CD14-positive monocyte (primary cell): ENCODE data around the gene SAP30. TPM values are rescaled to one million over a fixed set of nuclear protein-coding genes. Genes with fewer than 3 reads are reported as not detected.

Experiments used
- DNase-seq, 3 donors: peaks; one replicate each; pipeline ENCODE4 v3.0.0-alpha.2; 2011 to 2022
- H2AFZ ChIP-seq: 2 replicates; pipeline ENCODE4 v1.6.0; 2012; ENCODE audit warnings: mild to moderate bottlenecking, low read depth, low read length, inconsistent platforms; ENCODE audit not compliant: insufficient read depth, poor library complexity, severe bottlenecking
- H3K27ac ChIP-seq, 2 donors: 1 replicate in 1 of 2; 2 replicates in 1 of 2; pipeline ENCODE4 v1.5.1; 2012 to 2013; ENCODE audit warnings: low read length in 2 of 2, control low read depth in 1 of 2, inconsistent platforms in 1 of 2, low read depth in 1 of 2, mild to moderate bottlenecking in 1 of 2
- H3K27me3 ChIP-seq, 2 donors: one replicate each; pipeline versions ENCODE4 v1.6.0 to v1.6.1; 2011 to 2013; ENCODE audit warnings: low read length in 2 of 2; ENCODE audit not compliant: control insufficient read depth in 2 of 2, insufficient read depth in 2 of 2
- H3K36me3 ChIP-seq, 2 donors: replicated peaks in 1 of 2; 1 replicate in 1 of 2; 2 replicates in 1 of 2; pipeline versions ENCODE4 v1.5.1 to v1.6.1; 2012 to 2013; ENCODE audit warnings: low read length in 2 of 2, control low read depth in 1 of 2, inconsistent platforms in 1 of 2, mild to moderate bottlenecking in 1 of 2; ENCODE audit not compliant: insufficient read depth in 2 of 2, control insufficient read depth in 1 of 2
- H3K4me1 ChIP-seq, 2 donors: 1 replicate in 1 of 2; 2 replicates in 1 of 2; pipeline versions ENCODE4 v1.5.1 to v1.6.1; 2012 to 2013; ENCODE audit warnings: low read length in 2 of 2, control low read depth in 1 of 2, inconsistent platforms in 1 of 2, mild to moderate bottlenecking in 1 of 2, moderate library complexity in 1 of 2; ENCODE audit not compliant: insufficient read depth in 2 of 2, control insufficient read depth in 1 of 2
- H3K4me2 ChIP-seq: replicated peaks from 2 replicates; pipeline ENCODE3; 2012; ENCODE audit warnings: low read length, moderate library complexity, mild to moderate bottlenecking; ENCODE audit not compliant: poor library complexity, severe bottlenecking; ENCODE audit errors: extremely low read depth
- H3K4me3 ChIP-seq, 3 experiments: fragments of 200-600 bp in 1 of 3; sonication (generic) in 1 of 3; replicated peaks in 1 of 3; 1 replicate in 2 of 3; 2 replicates in 1 of 3; pipeline ENCODE4 v1.5.1; 2011 to 2013; ENCODE audit warnings: low read length in 3 of 3, mild to moderate bottlenecking in 3 of 3, control low read depth in 2 of 3, low read depth in 2 of 3, inconsistent platforms in 1 of 3, moderate library complexity in 1 of 3
- H3K79me2 ChIP-seq: 2 replicates; pipeline ENCODE4 v1.6.0; 2012; ENCODE audit warnings: mild to moderate bottlenecking, control low read depth, inconsistent platforms, low read length, moderate library complexity; ENCODE audit not compliant: insufficient read depth
- H3K9ac ChIP-seq: 2 replicates; pipeline ENCODE4 v1.6.0; 2017; ENCODE audit warnings: low read length, mild to moderate bottlenecking; ENCODE audit not compliant: insufficient read depth, poor library complexity, severe bottlenecking
- H3K9me3 ChIP-seq, 2 donors: replicated peaks in 1 of 2; 1 replicate in 1 of 2; 2 replicates in 1 of 2; pipeline versions ENCODE4 v1.5.1 to v1.6.1; 2012 to 2013; ENCODE audit warnings: low read length in 2 of 2, control low read depth in 1 of 2; ENCODE audit not compliant: control insufficient read depth in 1 of 2, insufficient read depth in 1 of 2
- H4K20me1 ChIP-seq: 2 replicates; pipeline ENCODE4 v1.6.0; 2012; ENCODE audit warnings: mild to moderate bottlenecking, low read length, control low read depth, moderate library complexity; ENCODE audit not compliant: insufficient read depth
- H3K27ac Mint-ChIP-seq, 7 donors: one replicate each; pipeline ENCODE4 v1.8.0; 2020; ENCODE audit warnings: mild to moderate bottlenecking in 7 of 7, mixed read lengths in 7 of 7, moderate library complexity in 6 of 7, inconsistent platforms in 2 of 7
- H3K27me3 Mint-ChIP-seq, 3 donors: one replicate each; pipeline ENCODE4 v1.8.0; 2021 to 2022; ENCODE audit warnings: low read depth in 3 of 3, mild to moderate bottlenecking in 3 of 3, mixed read lengths in 3 of 3, moderate library complexity in 3 of 3, inconsistent platforms in 1 of 3
- H3K36me3 Mint-ChIP-seq, 2 donors: one replicate each; pipeline ENCODE4 v1.8.0; 2020; ENCODE audit warnings: mixed read lengths in 2 of 2, inconsistent platforms in 1 of 2, mild to moderate bottlenecking in 1 of 2
- H3K4me1 Mint-ChIP-seq: one replicate; pipeline ENCODE4 v1.8.0; 2020; ENCODE audit warnings: mild to moderate bottlenecking, mixed read lengths
- H3K4me3 Mint-ChIP-seq, 2 donors: one replicate each; pipeline ENCODE4 v1.8.0; 2020; ENCODE audit warnings: mild to moderate bottlenecking in 2 of 2, mixed read lengths in 2 of 2, moderate library complexity in 1 of 2
- H3K9me3 Mint-ChIP-seq, 7 donors: one replicate each; pipeline ENCODE4 v1.8.0; 2020 to 2022; ENCODE audit warnings: mixed read lengths in 7 of 7, mild to moderate bottlenecking in 6 of 7, moderate library complexity in 6 of 7, inconsistent platforms in 2 of 7
- WGBS: methylation state at CpG from one replicate; pipeline ENCODE4 v1.1.5; 2013; ENCODE audit warnings: missing lambda C conversion rate; ENCODE audit not compliant: insufficient coverage; 5-methylcytosine and 5-hydroxymethylcytosine counted together
- intact Hi-C, 2 donors: fragments of 100-400 bp; cut with micrococcal nuclease; formaldehyde crosslinking; loops; one replicate each; pipeline versions ENCODE4 v1.15.0 to v1.15.1; 2023
- polyA plus RNA-seq, 3 donors: library from polyadenylated mRNA; depleted of rRNA in 1 of 3; unstranded in 2 of 3; stranded (reverse) in 1 of 3; fragments of 300-500 nt in 2 of 3; fragments of >200 nt in 1 of 3; fragmentation: Illumina TruSeq in 2 of 3; gene quantifications; 1 replicate in 2 of 3; 2 replicates in 1 of 3; pipeline ENCODE4 v1.2.3, GENCODE V29; 2012 to 2021
- TF ChIP-seq, protein P1 (sequence below): fragments of 200-600 bp; IDR thresholded peaks from one replicate; pipeline ENCODE4 v1.8.0; 2022; ENCODE audit warnings: antibody characterized with exemption, mild to moderate bottlenecking

The SAP30 gene
- polyA plus RNA-seq, 3 donors, result 16.5 to 32.2 (median 21.8) TPM

DNA sequence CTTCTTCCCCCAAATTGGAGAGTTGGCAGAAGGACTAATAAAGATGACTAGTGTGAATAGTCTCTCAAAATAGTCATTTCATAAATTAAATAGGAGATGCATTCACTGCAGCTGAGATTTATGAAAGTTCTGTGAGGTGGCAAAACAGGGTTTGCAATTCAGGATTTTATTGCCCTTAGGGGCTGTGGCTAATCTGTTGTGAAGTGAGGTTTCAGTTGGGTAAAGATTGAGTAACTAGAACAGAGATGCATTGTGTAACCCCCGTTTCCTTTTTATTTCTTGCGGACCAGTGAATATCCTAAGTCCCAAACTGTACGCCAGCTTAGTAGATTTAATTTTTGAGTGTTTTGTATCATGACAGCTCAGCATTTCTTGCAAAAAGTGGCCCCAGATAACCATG, 44.3 kb downstream of the SAP30 start:
- H3K79me2 ChIP-seq, result peaks cover 11% of the 10 kb centered on the region
- H3K36me3 Mint-ChIP-seq, result peaks cover 0 to 3% of the 10 kb centered on the region in 2 donors
- peak overlapping the region in 6 of 7 donors; percentile 95 to 99 (median 97) for H3K27ac Mint-ChIP-seq
- H3K4me1 Mint-ChIP-seq, result peaks cover 84% of the 10 kb centered on the region
- H3K36me3 ChIP-seq, result no peaks in the 10 kb centered on the region
- H3K9ac ChIP-seq, result peak overlapping the region; percentile 56
- intact Hi-C loops, result loop anchor here (2.0 to 10.0 kb wide), 7 partner anchors 44 to 410 kb away; partner anchors contain the start of genes HMGB2 (in 2 of the 2) and SAP30 (in 1 of the 2)
- H3K9me3 Mint-ChIP-seq, result peaks cover 0 to 5% (median 4%) of the 10 kb centered on the region in 7 donors
- 0% methylated on average over 3 of the region's 3 CpGs for WGBS
- no peaks in the 10 kb centered on the region for H3K9me3 ChIP-seq
- H3K27me3 Mint-ChIP-seq, result peaks cover 0 to 3% (median 0%) of the 10 kb centered on the region in 3 donors
- H3K4me3 ChIP-seq, result peak overlapping the region in 2 of 3 experiments; percentile 23 to 71
- peak; percentile 73 to 90 (median 81) for DNase-seq
- peak overlapping the region; percentile 93 to 96 for H3K27ac ChIP-seq
- no peaks in the 10 kb centered on the region for H3K27me3 ChIP-seq
- TF ChIP-seq, protein P1, sequence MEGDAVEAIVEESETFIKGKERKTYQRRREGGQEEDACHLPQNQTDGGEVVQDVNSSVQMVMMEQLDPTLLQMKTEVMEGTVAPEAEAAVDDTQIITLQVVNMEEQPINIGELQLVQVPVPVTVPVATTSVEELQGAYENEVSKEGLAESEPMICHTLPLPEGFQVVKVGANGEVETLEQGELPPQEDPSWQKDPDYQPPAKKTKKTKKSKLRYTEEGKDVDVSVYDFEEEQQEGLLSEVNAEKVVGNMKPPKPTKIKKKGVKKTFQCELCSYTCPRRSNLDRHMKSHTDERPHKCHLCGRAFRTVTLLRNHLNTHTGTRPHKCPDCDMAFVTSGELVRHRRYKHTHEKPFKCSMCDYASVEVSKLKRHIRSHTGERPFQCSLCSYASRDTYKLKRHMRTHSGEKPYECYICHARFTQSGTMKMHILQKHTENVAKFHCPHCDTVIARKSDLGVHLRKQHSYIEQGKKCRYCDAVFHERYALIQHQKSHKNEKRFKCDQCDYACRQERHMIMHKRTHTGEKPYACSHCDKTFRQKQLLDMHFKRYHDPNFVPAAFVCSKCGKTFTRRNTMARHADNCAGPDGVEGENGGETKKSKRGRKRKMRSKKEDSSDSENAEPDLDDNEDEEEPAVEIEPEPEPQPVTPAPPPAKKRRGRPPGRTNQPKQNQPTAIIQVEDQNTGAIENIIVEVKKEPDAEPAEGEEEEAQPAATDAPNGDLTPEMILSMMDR, result no peak
- H2AFZ ChIP-seq, result peak overlapping the region; percentile 76
- H3K4me3 Mint-ChIP-seq, result peak overlapping the region; percentile 74 to 95
- H4K20me1 ChIP-seq, result no peaks in the 10 kb centered on the region
- peak overlapping the region; percentile 81 for H3K4me2 ChIP-seq
- peaks cover 89 to 93% of the 10 kb centered on the region in 2 donors for H3K4me1 ChIP-seq

DNA sequence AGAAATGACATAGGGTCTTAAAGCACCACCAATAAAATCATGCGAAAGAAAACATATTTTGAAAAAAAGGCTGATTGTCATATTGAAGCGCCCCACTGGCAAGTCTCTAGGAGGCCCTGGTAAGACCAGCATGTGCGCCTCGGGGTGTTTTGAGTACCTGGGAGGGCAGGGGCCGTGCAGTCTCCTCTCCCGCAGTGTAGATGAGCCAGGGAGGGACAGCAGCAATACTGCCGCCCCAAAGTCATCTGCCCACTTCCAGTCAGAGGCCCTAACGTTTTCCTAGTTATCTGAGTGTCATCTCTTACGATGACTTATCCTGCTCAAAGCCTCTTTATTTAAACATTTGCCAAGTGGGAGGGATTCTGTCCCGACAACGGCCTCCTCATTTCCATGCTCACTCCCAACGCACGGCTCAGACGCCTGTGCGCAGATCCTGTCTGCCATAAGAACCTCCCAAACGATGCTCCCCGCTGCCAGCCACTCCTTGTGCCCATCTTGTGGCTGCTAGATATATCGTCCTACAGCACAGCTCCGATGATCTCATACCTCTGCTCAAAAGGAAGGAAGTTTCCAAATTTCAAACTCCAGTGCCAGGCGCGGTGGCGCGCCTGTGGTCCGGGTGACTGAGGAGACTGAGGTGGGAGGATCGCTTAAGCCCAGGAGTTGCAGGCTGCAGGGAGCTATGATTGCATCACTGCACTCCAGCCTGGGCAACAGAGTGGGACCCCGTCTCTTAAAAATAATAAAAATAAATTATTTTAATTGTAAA, 45.3 kb downstream of the SAP30 start:
- Histone ChIP-seq H3K4me3 (peak overlapping the region; percentile 23 to 71 (median 31)), H2AFZ (peak overlapping the region; percentile 76), H3K79me2 (peaks cover 11% of the 10 kb centered on the region), H3K4me2 (peak overlapping the region; percentile 81), H3K36me3 (no peaks in the 10 kb centered on the region), H3K27me3 (no peaks in the 10 kb centered on the region), H3K4me1 (peaks cover 80 to 83% of the 10 kb centered on the region in 2 donors), H3K27ac (peak overlapping the region; percentile 93 to 96), H4K20me1 (no peaks in the 10 kb centered on the region), H3K9ac (peak overlapping the region; percentile 56), H3K9me3 (no peaks in the 10 kb centered on the region)
- WGBS, result 21% methylated on average over 19 of the region's 26 CpGs
- H3K36me3 Mint-ChIP-seq, result peaks cover 2 to 3% of the 10 kb centered on the region in 2 donors
- H3K4me1 Mint-ChIP-seq, result peaks cover 76% of the 10 kb centered on the region
- peak overlapping the region in 5 of 7 donors; percentile 97 to 99 (median 97) for H3K27ac Mint-ChIP-seq
- H3K9me3 Mint-ChIP-seq, result peaks cover 0 to 5% (median 4%) of the 10 kb centered on the region in 7 donors
- H3K27me3 Mint-ChIP-seq, result peaks cover 0 to 2% (median 0%) of the 10 kb centered on the region in 3 donors
- intact Hi-C loops, result loop anchor here (2.0 to 10.0 kb wide), 8 partner anchors 45 to 411 kb away; partner anchors contain the start of genes HMGB2 (in 2 of the 2) and SAP30 (in 1 of the 2)
- TF ChIP-seq, protein P1, result peak; percentile 43
- peak overlapping the region; percentile 74 to 95 for H3K4me3 Mint-ChIP-seq
- peak; percentile 94 to 97 (median 94) for DNase-seq
